DMS 273 (cell line): ENCODE measurements around the gene SENP6.
"Not testable (repeated sequence)": the region's sequence is repeated elsewhere in the genome, so short reads cannot be mapped to it uniquely, and the experiment has no call there.

Experiments
- DNase-seq: peaks from one replicate; lab custom pipeline; 2025; ENCODE audit not compliant: unreplicated experiment; lab: John Stamatoyannopoulos, UW

The SENP6 gene

GRCh38 chr6:75605635-75606034 is 4.0 kb downstream of the SENP6 start:
- DNase-seq: no peak

- no peak for DNase-seq
Measured at GRCh38 chr6:75608304-75608703, 6.6 kb downstream of the SENP6 start.

GRCh38 chr6:75608956-75609533 is 7.4 kb downstream of the SENP6 start:
- DNase-seq: no peak

- DNase-seq: no peak
Measured at GRCh38 chr6:75609639-75610590, 8.2 kb downstream of the SENP6 start.

- DNase-seq: no peak
Measured at GRCh38 chr6:75611011-75611701, 9.5 kb downstream of the SENP6 start.

- no peak for DNase-seq
Measured at GRCh38 chr6:75611702-75612375, 10.2 kb downstream of the SENP6 start.

GRCh38 chr6:75612434-75612833 is 10.8 kb downstream of the SENP6 start:
- no peak for DNase-seq

- DNase-seq: no peak
Measured at GRCh38 chr6:75613056-75613501, 11.4 kb downstream of the SENP6 start.

- no peak for DNase-seq
Measured at GRCh38 chr6:75618437-75618836, 16.8 kb downstream of the SENP6 start.

- DNase-seq: no peak
Measured at GRCh38 chr6:75619230-75619899, 17.7 kb downstream of the SENP6 start.

- DNase-seq: peak; percentile 56
Measured at GRCh38 chr6:75620381-75621304, 19.0 kb downstream of the SENP6 start.

GRCh38 chr6:75621846-75622245 is 20.2 kb downstream of the SENP6 start:
- no peak for DNase-seq

- DNase-seq: no peak
Measured at GRCh38 chr6:75623491-75623890, 21.8 kb downstream of the SENP6 start.

- DNase-seq: no peak
Measured at GRCh38 chr6:75624335-75624734, 22.7 kb downstream of the SENP6 start.

GRCh38 chr6:75624988-75625387 is 23.3 kb downstream of the SENP6 start:
- no peak for DNase-seq

- no peak for DNase-seq
Measured at GRCh38 chr6:75626561-75626960, 24.9 kb downstream of the SENP6 start.

- not testable (repeated sequence) for DNase-seq
Measured at GRCh38 chr6:75627708-75628107, 26.0 kb downstream of the SENP6 start.

GRCh38 chr6:75631859-75632635 is 30.4 kb downstream of the SENP6 start:
- DNase-seq: no peak

- DNase-seq: no peak
Measured at GRCh38 chr6:75633045-75633444, 31.4 kb downstream of the SENP6 start.
